ENCODE measurements around the gene HOXA11.

DNA sequence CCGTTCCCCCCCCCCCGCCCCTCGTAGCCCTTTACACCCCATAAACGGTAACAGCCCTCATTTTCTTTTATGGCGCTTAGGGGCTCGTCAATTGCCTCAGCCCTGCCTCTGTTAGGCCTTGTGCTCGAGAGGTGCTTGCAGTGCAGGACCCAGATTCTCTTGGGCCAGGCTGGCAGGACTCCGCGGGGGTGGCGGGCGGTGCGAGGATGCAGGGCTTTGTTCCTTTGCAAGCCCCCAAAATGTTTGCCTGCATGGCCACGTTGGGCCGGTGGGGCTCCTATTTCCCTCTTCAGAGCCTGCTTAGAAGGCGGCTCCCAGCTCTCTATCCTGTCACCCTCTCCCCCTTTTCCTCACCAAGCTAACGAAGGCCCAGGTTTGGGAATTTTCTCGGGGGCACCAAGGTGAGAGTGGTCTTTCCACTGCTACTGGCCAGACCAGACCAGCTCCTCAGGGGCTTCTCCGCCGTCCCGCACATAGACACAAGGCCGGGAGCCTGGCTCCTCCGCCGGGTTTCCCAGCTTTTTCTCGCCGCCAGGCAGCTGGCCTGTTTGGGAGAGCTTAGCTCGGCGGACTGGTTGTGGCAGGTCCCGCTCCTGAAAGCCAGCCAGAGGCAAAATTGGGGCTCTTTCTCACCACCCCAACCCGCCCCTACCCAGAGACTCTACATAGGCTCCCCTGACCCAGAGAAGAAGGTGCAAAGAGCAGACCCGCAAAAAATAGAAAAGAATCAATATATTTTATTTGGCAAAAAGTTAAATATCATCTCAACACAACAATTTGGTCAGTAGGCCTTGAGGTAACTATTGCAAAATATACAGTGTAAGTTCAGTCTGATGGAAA lies 23.1 kb downstream of the HOXA11 start:
- TF ChIP-seq, protein P1, sequence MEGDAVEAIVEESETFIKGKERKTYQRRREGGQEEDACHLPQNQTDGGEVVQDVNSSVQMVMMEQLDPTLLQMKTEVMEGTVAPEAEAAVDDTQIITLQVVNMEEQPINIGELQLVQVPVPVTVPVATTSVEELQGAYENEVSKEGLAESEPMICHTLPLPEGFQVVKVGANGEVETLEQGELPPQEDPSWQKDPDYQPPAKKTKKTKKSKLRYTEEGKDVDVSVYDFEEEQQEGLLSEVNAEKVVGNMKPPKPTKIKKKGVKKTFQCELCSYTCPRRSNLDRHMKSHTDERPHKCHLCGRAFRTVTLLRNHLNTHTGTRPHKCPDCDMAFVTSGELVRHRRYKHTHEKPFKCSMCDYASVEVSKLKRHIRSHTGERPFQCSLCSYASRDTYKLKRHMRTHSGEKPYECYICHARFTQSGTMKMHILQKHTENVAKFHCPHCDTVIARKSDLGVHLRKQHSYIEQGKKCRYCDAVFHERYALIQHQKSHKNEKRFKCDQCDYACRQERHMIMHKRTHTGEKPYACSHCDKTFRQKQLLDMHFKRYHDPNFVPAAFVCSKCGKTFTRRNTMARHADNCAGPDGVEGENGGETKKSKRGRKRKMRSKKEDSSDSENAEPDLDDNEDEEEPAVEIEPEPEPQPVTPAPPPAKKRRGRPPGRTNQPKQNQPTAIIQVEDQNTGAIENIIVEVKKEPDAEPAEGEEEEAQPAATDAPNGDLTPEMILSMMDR (IDR thresholded peaks at IDR 0.05; ENCODE audit: low read depth, low read length) = no peak
- no peak for TF ChIP-seq MYC (IDR thresholded peaks at IDR 0.05; ENCODE audit: low read depth, low read length)
- TF ChIP-seq POLR2A (IDR thresholded peaks at IDR 0.05; ENCODE audit: extremely low read depth, insufficient read length) = no peak
- TF ChIP-seq, protein P2, sequence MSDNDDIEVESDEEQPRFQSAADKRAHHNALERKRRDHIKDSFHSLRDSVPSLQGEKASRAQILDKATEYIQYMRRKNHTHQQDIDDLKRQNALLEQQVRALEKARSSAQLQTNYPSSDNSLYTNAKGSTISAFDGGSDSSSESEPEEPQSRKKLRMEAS (IDR thresholded peaks at IDR 0.05; ENCODE audit: low read depth, low read length) = no peak
